Breast epithelium (tissue), 4 donors: Measurements from ENCODE around the gene BRD4. TPM values are rescaled to one million over a fixed set of nuclear protein-coding genes. Genes with fewer than 3 reads are reported as not detected.

Experiments
- DNase-seq, 2 donors: peaks; one replicate each; pipeline ENCODE4 v3.0.0-alpha.2; 2019; ENCODE audit warnings: low spot score in 2 of 2
- H3K27ac ChIP-seq, 2 donors: fragments of 200-600 bp; sonication (generic) in 1 of 2; one replicate each; pipeline ENCODE4 v1.5.1; 2016 to 2019; ENCODE audit warnings: mild to moderate bottlenecking in 1 of 2
- H3K27me3 ChIP-seq, 2 donors: fragments of 200-600 bp; sonication (generic) in 1 of 2; one replicate each; pipeline versions ENCODE4 v1.5.1 to v1.6.0; 2017 to 2019; ENCODE audit warnings: control low read depth in 1 of 2, mild to moderate bottlenecking in 1 of 2
- H3K36me3 ChIP-seq: fragments of 200-600 bp; one replicate; pipeline ENCODE4 v1.5.1; 2019
- H3K4me1 ChIP-seq, 2 donors: fragments of 200-600 bp; sonication (generic); one replicate each; pipeline ENCODE4 v1.5.1; 2016 to 2019; ENCODE audit warnings: control low read depth in 1 of 2
- H3K4me3 ChIP-seq, 3 donors: fragments of 200-600 bp; sonication (generic); 1 replicate in 2 of 3; 2 replicates in 1 of 3; pipeline ENCODE4 v1.5.1; 2016 to 2019; ENCODE audit warnings: mild to moderate bottlenecking in 3 of 3, moderate library complexity in 2 of 3
- H3K9me3 ChIP-seq, 2 donors: fragments of 200-600 bp; sonication (generic) in 1 of 2; one replicate each; pipeline ENCODE4 v1.5.1; 2016 to 2019; ENCODE audit warnings: control low read depth in 1 of 2
- CTCF ChIP-seq, 3 donors: fragments of 450-650 bp; IDR thresholded peaks; one replicate each; pipeline ENCODE4 v1.5.1; 2016 to 2017; ENCODE audit warnings: antibody characterized with exemption in 3 of 3, mild to moderate bottlenecking in 3 of 3, moderate library complexity in 3 of 3
- POLR2A ChIP-seq: fragments of 450-650 bp; IDR thresholded peaks from one replicate; pipeline ENCODE4 v1.6.1; 2016; ENCODE audit warnings: antibody characterized with exemption, mild to moderate bottlenecking, moderate library complexity
- POLR2AphosphoS5 ChIP-seq, 3 donors: sonication (generic); formaldehyde crosslinking; IDR thresholded peaks; one replicate each; pipeline ENCODE4 v1.6.1; 2017; ENCODE audit warnings: antibody characterized with exemption in 3 of 3
- intact Hi-C: fragments of 100-400 bp; cut with DNase I; formaldehyde crosslinking; loops from one replicate; pipeline ENCODE4 v1.15.1; 2023; ENCODE audit warnings: low total_unique reads
- total RNA-seq, 3 donors: library from RNA; depleted of rRNA; stranded (reverse); fragments of >200 nt; gene quantifications; one replicate each; pipeline ENCODE4 v1.1.0, GENCODE V29; 2016

The BRD4 gene
- total RNA-seq, 3 donors from 2014 or later: 25.6 to 37.5 (median 33.8) TPM

GRCh38 chr19:15274477-15274876, 57.9 kb downstream of the BRD4 start:
- DNase-seq: no peak
- Histone ChIP-seq H3K36me3 (no peaks in the 10 kb centered on the region), H3K4me1 (peaks cover 19 to 31% of the 10 kb centered on the region in 2 donors), H3K4me3 (no peak overlapping the region), H3K27ac (no peak overlapping the region), H3K27me3 (no peaks in the 10 kb centered on the region), H3K9me3 (no peaks in the 10 kb centered on the region)
- intact Hi-C loops: no loop called here
- TF ChIP-seq CTCF (IDR thresholded peaks at IDR 0.05): no peak
- TF ChIP-seq POLR2AphosphoS5 (IDR thresholded peaks at IDR 0.05): no peak
- TF ChIP-seq POLR2A: no peak

- H3K4me1 ChIP-seq: peaks cover 20 to 25% of the 10 kb centered on the region in 2 donors
- intact Hi-C loops: loop anchor here (10.0 kb wide), 1 partner anchor 65 kb away; the partner anchor contains the start of gene BRD4
- no peaks in the 10 kb centered on the region for H3K36me3 ChIP-seq
- no peak overlapping the region for H3K27ac ChIP-seq
- no peaks in the 10 kb centered on the region for H3K27me3 ChIP-seq
- no peaks in the 10 kb centered on the region for H3K9me3 ChIP-seq
- no peak for DNase-seq
- no peak overlapping the region for H3K4me3 ChIP-seq
- no peak for TF ChIP-seq CTCF (IDR thresholded peaks at IDR 0.05)
- no peak for TF ChIP-seq POLR2AphosphoS5 (IDR thresholded peaks at IDR 0.05)
Measured at GRCh38 chr19:15269806-15270205, 62.5 kb downstream of the BRD4 start.

- H3K27me3 ChIP-seq: no peaks in the 10 kb centered on the region
- TF ChIP-seq POLR2A (no peak), POLR2AphosphoS5 (IDR thresholded peaks at IDR 0.05) (no peak), CTCF (IDR thresholded peaks at IDR 0.05) (no peak)
- intact Hi-C loops: loop anchor here (10.0 kb wide), 1 partner anchor 66 kb away; the partner anchor contains the start of gene BRD4
- DNase-seq: no peak
- no peaks in the 10 kb centered on the region for H3K9me3 ChIP-seq
- peak overlapping the region in 1 of 2 donors; percentile 30 for H3K27ac ChIP-seq
- no peaks in the 10 kb centered on the region for H3K36me3 ChIP-seq
- no peak overlapping the region for H3K4me3 ChIP-seq
- peaks cover 19 to 28% of the 10 kb centered on the region in 2 donors for H3K4me1 ChIP-seq
Measured at GRCh38 chr19:15268928-15269253, 63.4 kb downstream of the BRD4 start.

- no peak for TF ChIP-seq POLR2A
- no peak for TF ChIP-seq POLR2AphosphoS5 (IDR thresholded peaks at IDR 0.05)
- TF ChIP-seq CTCF (IDR thresholded peaks at IDR 0.05): no peak
- intact Hi-C loops: loop anchor here (10.0 kb wide), 1 partner anchor 66 kb away; the partner anchor contains the start of gene BRD4
- Histone ChIP-seq H3K27ac (peak overlapping the region in 1 of 2 donors; percentile 30), H3K36me3 (no peaks in the 10 kb centered on the region), H3K4me1 (peaks cover 19 to 28% of the 10 kb centered on the region in 2 donors), H3K4me3 (no peak overlapping the region), H3K9me3 (no peaks in the 10 kb centered on the region), H3K27me3 (no peaks in the 10 kb centered on the region)
- DNase-seq: no peak
Measured at GRCh38 chr19:15268192-15268927, 64.0 kb downstream of the BRD4 start.

- no peaks in the 10 kb centered on the region for H3K36me3 ChIP-seq
- no peaks in the 10 kb centered on the region for H3K9me3 ChIP-seq
- H3K27me3 ChIP-seq: no peaks in the 10 kb centered on the region
- peak overlapping the region in 1 of 2 donors; percentile 90 for H3K27ac ChIP-seq
- no peak overlapping the region for H3K4me3 ChIP-seq
- TF ChIP-seq POLR2AphosphoS5 (IDR thresholded peaks at IDR 0.05): no peak
- no peak for TF ChIP-seq CTCF (IDR thresholded peaks at IDR 0.05)
- no peak for TF ChIP-seq POLR2A
- intact Hi-C loops: loop anchor here (10.0 kb wide), 1 partner anchor 68 kb away; the partner anchor contains the start of gene BRD4
- peaks cover 19 to 23% of the 10 kb centered on the region in 2 donors for H3K4me1 ChIP-seq
- no peak for DNase-seq
Measured at GRCh38 chr19:15266683-15267082, 65.7 kb downstream of the BRD4 start.
